ENCODE measurements around the gene PPP1R3G.
"Not testable (repeated sequence)": the region's sequence is repeated elsewhere in the genome, so short reads cannot be mapped to it uniquely, and the experiment has no call there.

PPP1R3G gene

GRCh38 chr6:5059036-5059896 is 25.9 kb upstream of the PPP1R3G start:
- no peak overlapping the region for H3K27ac ChIP-seq
- TF ChIP-seq, protein P1, sequence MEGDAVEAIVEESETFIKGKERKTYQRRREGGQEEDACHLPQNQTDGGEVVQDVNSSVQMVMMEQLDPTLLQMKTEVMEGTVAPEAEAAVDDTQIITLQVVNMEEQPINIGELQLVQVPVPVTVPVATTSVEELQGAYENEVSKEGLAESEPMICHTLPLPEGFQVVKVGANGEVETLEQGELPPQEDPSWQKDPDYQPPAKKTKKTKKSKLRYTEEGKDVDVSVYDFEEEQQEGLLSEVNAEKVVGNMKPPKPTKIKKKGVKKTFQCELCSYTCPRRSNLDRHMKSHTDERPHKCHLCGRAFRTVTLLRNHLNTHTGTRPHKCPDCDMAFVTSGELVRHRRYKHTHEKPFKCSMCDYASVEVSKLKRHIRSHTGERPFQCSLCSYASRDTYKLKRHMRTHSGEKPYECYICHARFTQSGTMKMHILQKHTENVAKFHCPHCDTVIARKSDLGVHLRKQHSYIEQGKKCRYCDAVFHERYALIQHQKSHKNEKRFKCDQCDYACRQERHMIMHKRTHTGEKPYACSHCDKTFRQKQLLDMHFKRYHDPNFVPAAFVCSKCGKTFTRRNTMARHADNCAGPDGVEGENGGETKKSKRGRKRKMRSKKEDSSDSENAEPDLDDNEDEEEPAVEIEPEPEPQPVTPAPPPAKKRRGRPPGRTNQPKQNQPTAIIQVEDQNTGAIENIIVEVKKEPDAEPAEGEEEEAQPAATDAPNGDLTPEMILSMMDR (conservative IDR thresholded peaks at IDR 0.05): no peak
- no peak for TF ChIP-seq ZFX (IDR thresholded peaks at IDR 0.05)

- not testable (repeated sequence) for H3K27ac ChIP-seq
Observed at GRCh38 chr6:5060439-5060838, 24.7 kb upstream of the PPP1R3G start.

- TF ChIP-seq, protein P1 (conservative IDR thresholded peaks at IDR 0.05): no peak
- TF ChIP-seq ZFX (IDR thresholded peaks at IDR 0.05): no peak
- no peak overlapping the region for H3K27ac ChIP-seq
Observed at GRCh38 chr6:5061152-5061551, 24.0 kb upstream of the PPP1R3G start.

DNA sequence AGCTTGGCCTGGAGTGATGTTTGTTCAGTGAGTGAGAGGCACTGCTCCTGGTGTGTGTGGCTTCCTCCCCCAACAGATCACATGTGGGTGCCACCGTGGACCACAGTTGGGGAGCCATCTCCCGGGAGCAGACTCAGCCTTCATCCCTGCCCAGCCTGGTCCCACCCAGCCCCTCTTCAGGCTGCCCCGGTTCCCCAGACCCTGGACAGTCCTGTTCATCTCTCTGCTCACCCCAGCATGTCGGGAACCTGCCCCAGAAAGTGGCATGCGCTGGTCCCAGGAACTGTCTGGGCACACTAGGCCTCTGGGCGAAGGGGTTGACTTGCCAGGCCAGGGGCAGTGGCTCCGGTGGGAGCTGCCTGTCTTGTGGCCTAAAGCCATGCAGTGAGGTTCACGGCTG is 21.5 kb upstream of the PPP1R3G start:
- TF ChIP-seq ZFX (IDR thresholded peaks at IDR 0.05): no peak
- TF ChIP-seq, protein P1 (conservative IDR thresholded peaks at IDR 0.05): no peak
- no peak overlapping the region for H3K27ac ChIP-seq

DNA sequence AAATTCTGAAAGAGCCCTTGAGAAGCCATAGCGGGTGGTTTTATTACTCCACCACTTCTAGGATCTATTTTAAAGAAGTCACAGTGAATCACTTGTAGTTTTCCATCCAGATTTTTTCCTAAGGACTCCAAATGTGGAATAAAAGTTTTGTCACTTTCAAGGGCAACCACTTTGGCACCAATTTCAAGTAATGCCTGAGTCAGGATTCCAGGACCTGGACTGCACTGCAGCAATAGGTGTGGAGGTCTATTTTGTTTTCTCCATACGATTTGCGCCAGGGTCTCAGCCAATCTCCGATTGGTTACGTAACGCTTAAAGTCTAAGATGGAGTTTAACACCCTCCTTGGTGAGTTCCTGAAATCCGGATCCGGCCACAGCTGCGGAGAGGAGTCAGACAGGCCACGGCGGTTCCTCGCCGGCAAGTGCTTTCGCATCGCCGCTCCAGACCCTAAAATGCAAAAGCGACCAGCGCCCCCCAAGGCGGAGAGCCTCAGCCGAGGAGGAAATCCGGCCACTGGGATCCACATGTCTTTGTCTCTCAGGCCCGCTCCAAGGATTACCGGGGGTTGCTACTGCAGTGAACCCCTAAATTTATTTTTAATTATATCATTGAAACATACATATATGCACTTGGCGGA is 18.6 kb upstream of the PPP1R3G start:
- TF ChIP-seq ZFX (IDR thresholded peaks at IDR 0.05): no peak
- TF ChIP-seq, protein P1 (conservative IDR thresholded peaks at IDR 0.05): no peak
- H3K27ac ChIP-seq: no peak overlapping the region

DNA sequence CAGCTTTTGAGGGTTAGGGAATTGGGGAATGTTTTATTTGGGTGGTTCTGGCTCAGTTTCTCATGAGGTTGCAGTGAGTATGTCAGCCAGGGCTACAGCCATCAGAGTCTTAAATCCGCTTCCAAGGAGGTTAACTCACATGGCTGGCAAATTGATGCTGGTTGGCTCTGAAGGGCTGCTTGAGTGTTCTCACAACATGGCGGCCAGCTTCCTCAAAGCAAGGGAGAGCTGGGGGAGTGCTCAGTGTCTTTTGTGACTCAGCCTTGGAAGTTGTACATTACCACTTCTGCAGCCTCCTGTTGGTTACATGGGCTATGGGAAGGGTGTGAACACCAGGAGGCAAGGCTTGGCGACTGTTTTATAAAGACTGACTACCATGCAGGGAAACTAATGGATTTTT is 17.8 kb upstream of the PPP1R3G start:
- no peak overlapping the region for H3K27ac ChIP-seq
- TF ChIP-seq, protein P1 (conservative IDR thresholded peaks at IDR 0.05): no peak
- no peak for TF ChIP-seq ZFX (IDR thresholded peaks at IDR 0.05)

GRCh38 chr6:5068153-5068751 is 16.9 kb upstream of the PPP1R3G start:
- H3K27ac ChIP-seq: no peak overlapping the region
- TF ChIP-seq, protein P1 (conservative IDR thresholded peaks at IDR 0.05): no peak
- TF ChIP-seq ZFX (IDR thresholded peaks at IDR 0.05): no peak

All from C4-2B (cell line).